Ovary (tissue), 9 donors: ENCODE results near the gene PDCD5. TPM values are rescaled to one million over a fixed set of nuclear protein-coding genes. Genes with fewer than 3 reads are reported as not detected.
"Not testable (repeated sequence)": the region's sequence is repeated elsewhere in the genome, so short reads cannot be mapped to it uniquely, and the experiment has no call there.

Source experiments
- DNase-seq, 5 donors: peaks; one replicate each; pipeline ENCODE4 v3.0.0-alpha.2; 2019 to 2020
- H3K27ac ChIP-seq, 2 donors: fragments of 200-600 bp; one replicate each; pipeline versions ENCODE4 v1.5.1 to v1.8.0; 2019 to 2022
- H3K27me3 ChIP-seq: fragments of 200-600 bp; one replicate; pipeline ENCODE4 v1.8.0; 2022
- H3K36me3 ChIP-seq: fragments of 200-600 bp; sonication (generic); one replicate; pipeline ENCODE4 v1.5.1; 2019
- H3K4me1 ChIP-seq: one replicate; pipeline ENCODE4 v1.8.1; 2013; ENCODE audit warnings: mild to moderate bottlenecking, moderate library complexity; ENCODE audit not compliant: insufficient read depth
- H3K4me3 ChIP-seq: fragments of 200-600 bp; sonication (generic); one replicate; pipeline ENCODE4 v1.5.1; 2017
- H3K9me3 ChIP-seq, 2 donors: fragments of 200-600 bp in 1 of 2; sonication (generic) in 1 of 2; one replicate each; pipeline versions ENCODE4 v1.5.1 to v1.8.1; 2013 to 2019; ENCODE audit warnings: mild to moderate bottlenecking in 1 of 2, moderate library complexity in 1 of 2
- EP300 ChIP-seq: sonication (generic); formaldehyde crosslinking; IDR thresholded peaks from one replicate; pipeline ENCODE4 v1.6.1; 2017; ENCODE audit warnings: antibody characterized with exemption
- POLR2A ChIP-seq: fragments of 450-650 bp; IDR thresholded peaks from one replicate; pipeline ENCODE4 v1.6.1; 2017; ENCODE audit warnings: antibody characterized with exemption, mild to moderate bottlenecking, moderate library complexity
- WGBS, 3 donors: extraction: QIAGEN DNeasy Blood & Tissue Kit in 1 of 3; methylation state at CpG; one replicate each; pipeline versions ENCODE4 v1.1.5 to v1.1.7; 2013 to 2017; 5-methylcytosine and 5-hydroxymethylcytosine counted together
- intact Hi-C, 4 donors: fragments of 100-400 bp; cut with DNase I; formaldehyde crosslinking; loops; one replicate each; pipeline versions ENCODE4 v1.11.0 to v1.15.1; 2022 to 2023
- polyA plus RNA-seq, 2 donors: library from polyadenylated mRNA; stranded (reverse); fragments of 200-250 nt in 1 of 2; fragments of 350-450 nt in 1 of 2; fragmentation: Illumina TruSeq in 1 of 2; extraction: RNeasy Lipid Tissue Mini Kit (QIAGEN cat#74804) in 1 of 2; gene quantifications; one replicate each; pipeline ENCODE4 v1.2.3, GENCODE V29; 2013 to 2014
- total RNA-seq, 7 donors: library from RNA; depleted of rRNA in 2 of 7; stranded (reverse); fragments of >200 nt in 2 of 7; fragmentation: NEBNext Ultra II Directional in 3 of 7; extraction: Animal tissue kit (Norgen Biotek cat#: 25700) in 3 of 7; gene quantifications; one replicate each; pipeline versions ENCODE4 v1.1.0 to v1.2.4, GENCODE V29; 2016 to 2023
- TF ChIP-seq, protein P1 (sequence below), 3 donors: fragments of 450-650 bp in 2 of 3; fragments of 200-600 bp in 1 of 3; IDR thresholded peaks; one replicate each; pipeline versions ENCODE4 v1.5.1 to v1.8.0; 2016 to 2022; ENCODE audit warnings: antibody characterized with exemption in 3 of 3, mild to moderate bottlenecking in 1 of 3
- donor health status: DM: no; HTN: no; CAD: no; lungs with moderate emphysema.
- donor health status: DM: no; HTN: no; CAD: no.
- donor health status: Bipolar disorder and iron deficiency.
- donor health status: DM: yes; HTN: yes; CAD: no.
- donor health status: DM: no; HTN: no; CAD: no.
- donor health status: DM: yes; HTN: yes; CAD: no.

The PDCD5 gene
- total and polyA plus RNA-seq, 9 donors: 53.2 to 122 (median 67.1) TPM

DNA sequence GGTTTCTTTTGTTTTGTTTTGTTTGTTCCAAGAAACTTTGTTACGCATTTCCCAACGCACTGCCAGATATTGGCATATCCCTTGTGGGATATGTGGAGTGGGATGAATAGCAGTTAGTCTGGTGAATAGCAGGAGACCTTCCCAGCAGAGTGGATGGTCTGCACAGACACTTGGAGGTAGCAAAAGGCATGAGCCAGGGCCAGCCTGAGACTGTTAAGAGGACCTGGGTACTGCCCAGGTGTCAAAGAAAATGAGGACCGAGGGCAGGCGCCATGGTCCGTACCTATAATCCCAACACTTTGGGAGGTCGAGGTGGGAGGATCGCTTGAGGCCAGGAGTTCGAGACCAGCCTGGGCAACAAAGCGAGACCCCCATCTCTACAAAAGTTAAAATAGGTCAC is 13.5 kb upstream of the PDCD5 start:
- intact Hi-C loops: loop anchor here in 2 of 4 donors (10.0 kb wide), 2 partner anchors 233 to 1883 kb away; no protein-coding TSS in a partner anchor
- H3K36me3 ChIP-seq: no peaks in the 10 kb centered on the region
- H3K27ac ChIP-seq: no peak overlapping the region
- H3K4me3 ChIP-seq: no peak overlapping the region
- no peaks in the 10 kb centered on the region for H3K27me3 ChIP-seq
- WGBS, 3 donors: 84 to 90% (median 84%) methylated on average over 9 of the region's 9 CpGs
- no peak for DNase-seq
- TF ChIP-seq, protein P1, sequence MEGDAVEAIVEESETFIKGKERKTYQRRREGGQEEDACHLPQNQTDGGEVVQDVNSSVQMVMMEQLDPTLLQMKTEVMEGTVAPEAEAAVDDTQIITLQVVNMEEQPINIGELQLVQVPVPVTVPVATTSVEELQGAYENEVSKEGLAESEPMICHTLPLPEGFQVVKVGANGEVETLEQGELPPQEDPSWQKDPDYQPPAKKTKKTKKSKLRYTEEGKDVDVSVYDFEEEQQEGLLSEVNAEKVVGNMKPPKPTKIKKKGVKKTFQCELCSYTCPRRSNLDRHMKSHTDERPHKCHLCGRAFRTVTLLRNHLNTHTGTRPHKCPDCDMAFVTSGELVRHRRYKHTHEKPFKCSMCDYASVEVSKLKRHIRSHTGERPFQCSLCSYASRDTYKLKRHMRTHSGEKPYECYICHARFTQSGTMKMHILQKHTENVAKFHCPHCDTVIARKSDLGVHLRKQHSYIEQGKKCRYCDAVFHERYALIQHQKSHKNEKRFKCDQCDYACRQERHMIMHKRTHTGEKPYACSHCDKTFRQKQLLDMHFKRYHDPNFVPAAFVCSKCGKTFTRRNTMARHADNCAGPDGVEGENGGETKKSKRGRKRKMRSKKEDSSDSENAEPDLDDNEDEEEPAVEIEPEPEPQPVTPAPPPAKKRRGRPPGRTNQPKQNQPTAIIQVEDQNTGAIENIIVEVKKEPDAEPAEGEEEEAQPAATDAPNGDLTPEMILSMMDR (IDR thresholded peaks at IDR 0.05): no peak
- TF ChIP-seq EP300 (no peak), POLR2A (no peak)
- H3K9me3 ChIP-seq: no peaks in the 10 kb centered on the region
- H3K4me1 ChIP-seq: no peaks in the 10 kb centered on the region

DNA sequence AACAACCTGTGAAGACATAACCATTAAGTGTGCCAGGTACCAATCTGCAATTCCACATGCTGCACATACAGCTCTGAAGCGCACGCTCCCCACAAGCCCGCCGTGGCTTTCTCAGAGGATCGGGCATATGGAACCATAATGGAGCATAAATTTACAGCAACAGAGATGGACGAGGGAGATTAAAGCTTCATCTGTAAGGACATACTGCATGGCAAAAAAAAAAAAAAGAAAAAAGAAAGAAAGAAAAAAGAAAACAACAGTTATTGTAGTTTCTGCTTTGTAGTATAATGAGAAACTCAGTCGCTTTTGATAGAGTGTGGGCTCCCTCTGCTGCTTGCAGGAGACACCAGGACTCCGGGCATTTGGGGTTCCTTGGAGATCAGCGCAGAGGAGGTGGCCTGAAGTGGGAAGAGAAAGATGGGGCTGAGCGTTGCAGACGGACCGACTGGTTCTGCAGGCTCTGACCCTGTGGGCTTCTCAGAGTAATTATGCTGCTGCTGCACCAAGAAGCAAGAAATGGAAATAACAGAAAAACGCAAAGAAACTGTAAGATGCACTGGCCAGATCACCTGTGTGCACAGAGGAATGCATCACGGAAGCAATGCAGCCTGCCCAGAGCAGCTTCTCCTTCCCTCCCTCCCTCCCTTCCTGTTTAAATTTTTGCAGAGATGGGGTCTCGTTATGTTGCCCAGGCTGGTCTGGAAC is 10.8 kb upstream of the PDCD5 start:
- no peaks in the 10 kb centered on the region for H3K27me3 ChIP-seq
- WGBS, 3 donors: 18 to 24% (median 19%) methylated on average over 15 of the region's 15 CpGs
- no peak overlapping the region for H3K4me3 ChIP-seq
- DNase-seq: peak; percentile 38 to 51 (median 47)
- no peaks in the 10 kb centered on the region for H3K36me3 ChIP-seq
- no peaks in the 10 kb centered on the region for H3K9me3 ChIP-seq
- intact Hi-C loops: loop anchor here in 2 of 4 donors (5.0 to 10.0 kb wide), 2 partner anchors 1893 to 1895 kb away; no protein-coding TSS in a partner anchor
- no peak for TF ChIP-seq POLR2A
- TF ChIP-seq, protein P1 (IDR thresholded peaks at IDR 0.05): peak in 2 of 3 donors; percentile 20 to 22
- H3K4me1 ChIP-seq: no peaks in the 10 kb centered on the region
- H3K27ac ChIP-seq: no peak overlapping the region

DNA sequence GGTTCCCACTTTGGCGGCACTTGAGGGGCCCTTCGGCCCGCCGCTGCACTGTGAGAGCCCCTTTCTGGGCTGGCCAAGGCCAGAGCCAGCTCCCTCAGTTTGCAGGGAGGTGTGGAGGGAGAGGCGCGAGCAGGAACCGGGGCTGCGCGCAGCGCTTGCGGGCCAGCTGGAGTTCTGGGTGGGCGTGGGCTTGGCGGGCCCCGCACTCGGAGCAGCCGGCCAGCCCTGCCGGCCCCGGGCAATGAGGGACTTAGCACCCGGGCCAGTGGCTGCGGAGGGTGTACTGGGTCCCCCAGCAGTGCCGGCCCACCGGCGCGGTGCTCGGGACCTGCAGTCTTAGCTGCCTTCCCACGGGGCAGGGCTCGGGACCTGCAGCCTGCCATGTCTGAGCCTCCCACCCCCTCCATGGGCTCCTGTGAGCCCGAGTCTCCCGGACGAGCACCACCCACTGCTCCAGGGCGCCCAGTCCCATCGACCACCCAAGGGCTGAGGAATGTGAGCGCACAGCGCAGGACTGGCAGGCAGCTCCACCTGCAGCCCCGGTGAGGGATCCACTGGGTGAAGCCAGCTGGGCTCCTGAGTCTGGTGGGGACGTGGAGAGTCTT is 9.4 kb upstream of the PDCD5 start:
- not testable (repeated sequence) for H3K4me3 ChIP-seq, H3K27me3 ChIP-seq, H3K36me3 ChIP-seq, H3K27ac ChIP-seq, H3K4me1 ChIP-seq, DNase-seq, H3K9me3 ChIP-seq
- intact Hi-C loops: loop anchor here in 2 of 4 donors (5.0 to 10.0 kb wide), 2 partner anchors 1894 to 1897 kb away; no protein-coding TSS in a partner anchor
- 66 to 87% (median 73%) methylated on average over 12 to 28 of the region's 36 CpGs for WGBS, 3 donors

DNA sequence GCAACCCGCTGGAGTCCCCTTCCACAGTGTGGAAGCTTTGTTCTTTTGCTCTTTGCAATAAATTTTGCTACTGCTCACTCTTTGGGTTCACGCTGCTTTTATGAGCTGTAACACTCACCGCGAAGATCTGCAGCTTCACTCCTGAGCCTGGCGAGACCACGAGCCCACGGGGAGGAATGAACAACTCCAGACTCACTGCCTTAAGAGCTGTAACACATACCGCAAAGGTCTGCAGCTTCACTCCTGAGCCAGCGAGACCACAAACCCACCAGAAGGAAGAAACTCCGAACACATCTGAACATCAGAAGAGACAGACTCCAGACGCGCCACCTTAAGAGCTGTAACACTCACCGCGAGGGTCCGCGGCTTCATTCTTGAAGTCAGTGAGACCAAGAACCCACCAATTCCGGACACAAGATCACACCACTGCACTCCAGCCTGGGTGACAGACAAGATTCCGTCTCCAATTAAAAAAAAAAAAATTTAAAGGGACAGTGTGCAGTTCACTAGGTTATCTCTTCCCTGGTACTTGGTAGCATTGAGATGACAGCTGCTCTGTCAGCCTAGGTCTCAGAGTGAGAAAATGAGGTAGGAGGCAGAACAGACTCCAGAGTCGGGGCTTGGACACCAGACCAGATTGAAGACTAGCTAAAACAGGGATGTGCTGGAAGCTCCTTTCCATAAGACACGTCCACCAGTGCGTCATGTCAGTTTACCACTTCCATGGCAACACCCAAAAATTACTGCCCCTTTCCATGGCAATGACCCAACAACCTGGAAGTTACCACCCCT is 8.1 kb upstream of the PDCD5 start:
- H3K27me3 ChIP-seq, H3K4me1 ChIP-seq, H3K36me3 ChIP-seq, H3K27ac ChIP-seq, H3K4me3 ChIP-seq, DNase-seq, H3K9me3 ChIP-seq: not testable (repeated sequence)
- intact Hi-C loops: loop anchor here in 2 of 4 donors (5.0 to 10.0 kb wide), 2 partner anchors 1896 to 1898 kb away; no protein-coding TSS in a partner anchor
- 74 to 80% (median 79%) methylated on average over 21 of the region's 21 CpGs for WGBS, 3 donors

DNA sequence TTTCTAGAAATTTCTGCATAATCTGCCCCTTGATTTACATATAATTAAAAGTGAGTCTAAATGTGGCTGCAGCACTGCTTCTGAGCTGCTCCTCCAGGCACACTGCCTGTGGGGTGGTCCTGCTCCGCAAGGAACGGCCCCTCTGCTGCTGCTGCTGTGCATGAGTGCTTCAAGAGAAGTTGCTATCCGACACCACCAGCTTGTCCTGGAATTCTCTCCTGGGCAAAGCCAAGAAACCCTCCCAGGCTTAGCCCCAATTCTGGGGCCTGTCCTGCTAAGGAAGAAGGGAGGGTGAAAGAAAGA is 7.5 kb upstream of the PDCD5 start:
- TF ChIP-seq, protein P1 (IDR thresholded peaks at IDR 0.05): no peak
- TF ChIP-seq EP300 (no peak), POLR2A (no peak)
- intact Hi-C loops: loop anchor here in 2 of 4 donors (5.0 to 10.0 kb wide), 2 partner anchors 1896 to 1899 kb away; no protein-coding TSS in a partner anchor
- Histone ChIP-seq H3K9me3 (no peaks in the 10 kb centered on the region), H3K4me3 (no peak overlapping the region), H3K27me3 (no peaks in the 10 kb centered on the region), H3K36me3 (no peaks in the 10 kb centered on the region), H3K27ac (no peak overlapping the region), H3K4me1 (no peaks in the 10 kb centered on the region)
- no peak for DNase-seq
- 38 to 40% (median 40%) methylated on average over 3 of the region's 3 CpGs for WGBS, 3 donors
